Measurements from ENCODE around the gene UBXN11.

- TF ChIP-seq ZNF274 (IDR thresholded peaks at IDR 0.05; ENCODE audit: low read depth, low read length) = no peak
- TF ChIP-seq YY1 (IDR thresholded peaks at IDR 0.05; ENCODE audit: insufficient read depth, insufficient read length) = no peak
Measured at GRCh38 chr1:26351590-26352337, 45.3 kb upstream of the UBXN11 start.
